Kidney tubule cell (primary cell): ENCODE measurements around the gene NCAPG2.

Experiments
- DNase-seq: peaks from one replicate; pipeline ENCODE4 v3.0.0-alpha.2; 2018; ENCODE audit warnings: low spot score

The NCAPG2 gene, protein sequence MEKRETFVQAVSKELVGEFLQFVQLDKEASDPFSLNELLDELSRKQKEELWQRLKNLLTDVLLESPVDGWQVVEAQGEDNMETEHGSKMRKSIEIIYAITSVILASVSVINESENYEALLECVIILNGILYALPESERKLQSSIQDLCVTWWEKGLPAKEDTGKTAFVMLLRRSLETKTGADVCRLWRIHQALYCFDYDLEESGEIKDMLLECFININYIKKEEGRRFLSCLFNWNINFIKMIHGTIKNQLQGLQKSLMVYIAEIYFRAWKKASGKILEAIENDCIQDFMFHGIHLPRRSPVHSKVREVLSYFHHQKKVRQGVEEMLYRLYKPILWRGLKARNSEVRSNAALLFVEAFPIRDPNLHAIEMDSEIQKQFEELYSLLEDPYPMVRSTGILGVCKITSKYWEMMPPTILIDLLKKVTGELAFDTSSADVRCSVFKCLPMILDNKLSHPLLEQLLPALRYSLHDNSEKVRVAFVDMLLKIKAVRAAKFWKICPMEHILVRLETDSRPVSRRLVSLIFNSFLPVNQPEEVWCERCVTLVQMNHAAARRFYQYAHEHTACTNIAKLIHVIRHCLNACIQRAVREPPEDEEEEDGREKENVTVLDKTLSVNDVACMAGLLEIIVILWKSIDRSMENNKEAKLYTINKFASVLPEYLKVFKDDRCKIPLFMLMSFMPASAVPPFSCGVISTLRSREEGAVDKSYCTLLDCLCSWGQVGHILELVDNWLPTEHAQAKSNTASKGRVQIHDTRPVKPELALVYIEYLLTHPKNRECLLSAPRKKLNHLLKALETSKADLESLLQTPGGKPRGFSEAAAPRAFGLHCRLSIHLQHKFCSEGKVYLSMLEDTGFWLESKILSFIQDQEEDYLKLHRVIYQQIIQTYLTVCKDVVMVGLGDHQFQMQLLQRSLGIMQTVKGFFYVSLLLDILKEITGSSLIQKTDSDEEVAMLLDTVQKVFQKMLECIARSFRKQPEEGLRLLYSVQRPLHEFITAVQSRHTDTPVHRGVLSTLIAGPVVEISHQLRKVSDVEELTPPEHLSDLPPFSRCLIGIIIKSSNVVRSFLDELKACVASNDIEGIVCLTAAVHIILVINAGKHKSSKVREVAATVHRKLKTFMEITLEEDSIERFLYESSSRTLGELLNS

GRCh38 chr7:158704524-158705233, at the start of gene NCAPG2:
NCAPG2 (minus strand) TSS chr7:158704804; CDS start chr7:158701899, 2,905 bp downstream.
- DNase-seq = peak; percentile 99

DNA sequence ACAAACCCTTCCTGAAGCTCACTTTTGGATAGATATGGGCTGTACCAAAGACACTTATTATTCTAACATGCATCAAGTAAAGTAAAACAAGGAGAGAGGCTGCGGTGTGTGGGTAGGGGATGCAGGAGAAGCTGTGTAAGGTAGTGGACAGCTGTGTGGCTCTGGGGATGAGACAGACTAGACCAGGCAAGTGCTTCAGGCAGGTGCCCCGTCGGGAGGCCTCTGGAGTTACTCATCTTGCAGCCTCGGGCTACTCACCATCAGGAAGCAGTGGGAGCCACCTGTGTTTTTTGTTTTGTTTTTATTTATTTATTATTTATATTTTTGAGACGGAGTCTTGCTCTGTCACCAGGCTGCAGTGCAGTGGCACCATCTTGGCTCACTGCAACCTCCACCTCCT, 49.3 kb upstream of the NCAPG2 start:
- DNase-seq = no peak

- DNase-seq = no peak
Observed at GRCh38 chr7:158751751-158752150, 47.1 kb upstream of the NCAPG2 start.

DNA sequence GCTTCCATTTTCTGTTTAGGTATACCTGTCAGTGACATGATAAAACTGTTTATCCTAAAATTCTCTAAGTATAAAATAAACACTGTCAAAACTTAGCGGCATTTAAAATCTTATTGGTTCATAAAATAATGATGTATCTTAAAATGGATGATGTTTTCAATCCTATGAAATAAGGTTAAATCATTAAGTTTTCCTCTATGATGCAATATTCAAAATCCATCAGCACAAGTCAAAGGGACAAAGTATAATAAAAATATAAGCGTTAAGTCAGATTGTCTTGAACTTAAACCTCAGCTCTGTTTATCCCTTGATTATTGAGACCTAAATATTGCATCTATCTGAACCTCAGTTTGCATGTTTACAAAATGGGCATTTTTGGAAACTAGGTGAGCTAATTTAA, 46.6 kb upstream of the NCAPG2 start:
- DNase-seq = no peak

DNA sequence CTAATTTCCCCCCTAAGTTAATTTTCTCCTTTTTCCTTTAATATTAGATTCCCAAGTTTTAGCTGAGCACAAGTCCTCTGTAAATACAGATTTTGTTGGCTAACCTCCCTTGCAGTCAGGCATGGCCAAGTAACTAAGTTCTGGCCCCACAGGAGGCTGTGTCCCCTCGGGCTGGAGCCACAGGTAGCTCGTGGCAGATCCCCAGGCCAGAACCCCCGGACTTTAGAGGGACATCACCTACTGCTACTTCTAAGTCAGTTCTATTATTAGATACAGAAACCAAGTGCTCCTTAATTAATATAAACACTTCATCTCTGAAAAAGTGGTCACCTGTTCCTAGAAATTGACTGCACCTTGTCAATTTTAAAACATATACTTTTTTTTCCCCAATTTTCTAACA, 46.1 kb upstream of the NCAPG2 start:
- no peak for DNase-seq

DNA sequence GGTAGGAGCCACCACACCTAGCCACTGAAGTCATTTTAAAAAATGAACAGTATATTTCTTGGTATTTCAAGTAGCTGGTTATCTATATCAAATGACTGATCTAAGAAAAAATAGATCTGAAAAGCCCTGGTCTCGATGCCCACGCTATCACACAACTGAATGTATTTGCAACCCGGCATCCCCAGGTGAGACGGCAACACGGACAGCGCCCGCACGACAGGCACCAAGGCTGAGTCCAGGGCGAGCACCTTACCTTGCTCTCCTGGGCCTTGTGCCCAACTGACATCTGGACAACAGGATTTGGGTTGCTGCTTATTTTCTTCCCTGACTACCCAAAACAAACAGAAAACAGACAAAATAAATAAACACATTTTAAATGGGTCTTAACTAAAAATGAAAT, 44.8 kb upstream of the NCAPG2 start:
- no peak for DNase-seq

GRCh38 chr7:158748335-158748734, 43.7 kb upstream of the NCAPG2 start:
- DNase-seq = no peak

- no peak for DNase-seq
Observed at GRCh38 chr7:158747408-158747807, 42.8 kb upstream of the NCAPG2 start.

GRCh38 chr7:158746957-158747356, 42.4 kb upstream of the NCAPG2 start:
- no peak for DNase-seq

GRCh38 chr7:158745057-158745715, 40.6 kb upstream of the NCAPG2 start:
- no peak for DNase-seq

GRCh38 chr7:158744070-158744469, 39.5 kb upstream of the NCAPG2 start:
- no peak for DNase-seq

GRCh38 chr7:158743219-158743618, 38.6 kb upstream of the NCAPG2 start:
- no peak for DNase-seq

DNA sequence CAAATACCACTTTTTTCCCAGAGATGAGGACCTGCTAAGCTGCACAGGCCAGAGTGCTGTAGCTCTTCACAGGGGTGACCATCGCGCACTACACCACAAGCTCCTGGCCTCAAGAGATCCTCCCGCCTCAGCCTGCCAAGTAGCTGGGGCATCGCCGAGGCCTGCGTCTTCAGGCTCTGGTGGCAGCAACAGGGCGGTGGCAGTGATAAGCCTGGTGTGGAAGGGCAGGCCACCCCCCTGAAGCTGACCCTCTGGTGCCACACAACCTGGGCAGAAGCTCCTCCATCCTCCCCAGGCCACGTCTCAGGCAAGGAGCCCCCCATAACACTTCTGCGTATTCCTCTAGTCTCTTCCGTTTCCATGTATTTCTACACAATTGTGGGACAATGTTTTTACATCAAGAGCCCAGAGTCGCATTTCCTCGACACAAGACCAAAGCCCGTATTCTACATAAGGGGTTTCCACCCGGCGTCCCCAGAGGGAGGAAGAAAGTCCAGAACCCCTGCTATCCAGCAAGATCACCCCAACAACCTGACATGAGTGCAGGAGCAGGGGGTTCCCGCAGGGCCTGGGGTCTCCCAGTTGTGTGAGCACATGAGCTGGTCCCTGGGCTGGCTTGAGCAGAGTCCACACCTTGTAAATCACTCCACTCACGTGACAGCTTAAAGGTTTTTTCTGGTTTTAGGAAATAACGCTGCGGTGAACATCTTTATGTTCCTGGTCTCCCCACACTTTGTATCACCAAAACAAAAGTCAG, 37.6 kb upstream of the NCAPG2 start:
- no peak for DNase-seq

GRCh38 chr7:158741294-158741666, 36.7 kb upstream of the NCAPG2 start:
- DNase-seq = no peak

- no peak for DNase-seq
Observed at GRCh38 chr7:158740657-158741293, 36.2 kb upstream of the NCAPG2 start.

- DNase-seq = peak; percentile 8
Observed at GRCh38 chr7:158740013-158740656, 35.5 kb upstream of the NCAPG2 start.

- DNase-seq = no peak
Observed at GRCh38 chr7:158738841-158739240, 34.2 kb upstream of the NCAPG2 start.

DNA sequence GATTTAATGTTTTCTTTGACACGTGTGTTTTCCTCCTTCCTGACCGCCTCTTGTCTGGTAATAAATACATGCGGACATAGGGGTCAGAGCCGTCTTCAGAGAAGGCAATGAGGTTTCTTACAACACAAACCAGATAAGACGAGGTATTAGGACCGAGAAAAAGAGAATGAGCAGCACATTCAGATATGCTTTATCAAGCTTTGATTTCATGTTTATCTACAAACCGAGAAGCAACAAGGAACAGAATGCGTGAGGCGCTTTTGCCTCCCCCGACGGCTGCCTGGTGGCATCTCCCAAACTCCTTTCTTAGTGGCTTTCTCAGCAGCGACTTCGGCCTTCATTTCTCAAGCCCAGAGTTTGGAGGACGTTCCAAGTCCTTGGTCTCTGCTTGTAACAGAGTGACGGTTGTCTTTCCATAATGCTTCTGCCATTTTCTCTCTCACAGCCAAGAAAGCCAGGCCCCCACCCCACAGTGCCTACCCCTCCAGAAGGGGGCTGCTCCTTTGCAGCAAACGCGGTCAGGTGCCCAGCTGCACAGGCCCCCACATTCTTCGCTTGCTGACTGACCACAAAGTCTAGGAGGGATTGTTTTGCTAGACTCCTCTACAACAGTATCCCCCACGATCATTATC, 32.6 kb upstream of the NCAPG2 start:
- DNase-seq = no peak

DNA sequence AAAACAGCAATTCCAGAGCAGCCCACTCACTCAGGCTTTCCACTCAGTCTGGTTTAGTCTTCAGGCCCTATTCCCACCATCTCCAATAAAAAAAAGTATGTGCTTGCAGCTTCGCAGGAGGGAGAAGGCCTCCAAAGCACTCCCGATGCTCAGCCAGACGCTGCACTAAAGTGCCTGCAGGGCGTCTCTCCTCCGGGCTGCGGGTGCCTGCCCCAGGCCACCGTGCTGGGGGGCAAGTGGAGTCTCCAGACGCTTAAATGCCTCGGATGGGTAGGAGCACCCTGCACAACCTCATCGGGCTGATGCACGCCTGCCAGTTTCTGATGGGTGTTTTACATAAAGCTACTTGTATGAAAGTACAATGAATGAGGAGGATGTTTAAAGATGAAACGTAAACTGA, 31.3 kb upstream of the NCAPG2 start:
- no peak for DNase-seq
